ENCODE measurements around the gene RALGPS1. TPM values are rescaled to one million over a fixed set of nuclear protein-coding genes. Genes with fewer than 3 reads are reported as not detected.
A peak's percentile ranks its signal among the peaks of the same experiment; 100 is the strongest.

RALGPS1 gene
- total RNA-seq, 1 experiment from 2014 or later, result 18.6 TPM

GRCh38 chr9:127154390-127155191, 240.0 kb downstream of the RALGPS1 start:
- Histone ChIP-seq H3K23me2 (ENCODE audit: insufficient read length, low read depth, low read length, poor library complexity, severe bottlenecking) (no peaks in the 10 kb centered on the region), H2AFZ (ENCODE audit: low read length) (no peak overlapping the region), H4K8ac (replicated peaks; ENCODE audit: insufficient read length, low read depth, low read length) (no peak overlapping the region), H2BK12ac (ENCODE audit: insufficient read length, low read depth, low read length) (no peak overlapping the region), H2AK5ac (ENCODE audit: insufficient read length, low read length) (no peak overlapping the region), H2BK20ac (ENCODE audit: low read depth, low read length, poor library complexity, severe bottlenecking) (no peak overlapping the region), H2BK15ac (ENCODE audit: low read depth, low read length) (no peak overlapping the region), H2BK120ac (ENCODE audit: low read depth, low read length, poor library complexity, severe bottlenecking) (no peak overlapping the region), H4K91ac (ENCODE audit: insufficient read length, low read depth, low read length) (no peak overlapping the region), H3K18ac (ENCODE audit: insufficient read length, low read depth, low read length) (no peak overlapping the region), H3K9me3 (ENCODE audit: control insufficient read depth, low read depth, low read length) (no peaks in the 10 kb centered on the region), H3K9ac (ENCODE audit: extremely low read depth, insufficient read length, low read length) (no peak overlapping the region), H2BK5ac (ENCODE audit: insufficient read length, low read length) (no peak overlapping the region), H3K79me2 (ENCODE audit: insufficient read depth, low read length) (no peaks in the 10 kb centered on the region), H3T11ph (ENCODE audit: low read length) (no peak overlapping the region), H3K4ac (ENCODE audit: low read depth, low read length) (no peak overlapping the region), H3K27me3 (ENCODE audit: insufficient read depth, low read length) (no peaks in the 10 kb centered on the region), H3K27ac (ENCODE audit: insufficient read length, low read depth, low read length) (no peak overlapping the region), H4K20me1 (ENCODE audit: control insufficient read depth, insufficient read depth, insufficient read length) (no peaks in the 10 kb centered on the region), H3K79me1 (ENCODE audit: insufficient read depth, low read depth, low read length, poor library complexity, severe bottlenecking) (no peaks in the 10 kb centered on the region), H3K4me1 (ENCODE audit: insufficient read depth, low read length) (peaks cover 6% of the 10 kb centered on the region; the same call in 1 of the 2 replicates), H3K14ac (ENCODE audit: insufficient read depth, low read length) (no peak overlapping the region), H4K5ac (ENCODE audit: insufficient read length, low read depth, low read length) (no peak overlapping the region), H3K4me2 (ENCODE audit: insufficient read depth, insufficient read length, low read length) (no peak overlapping the region), H3K23ac (ENCODE audit: insufficient read length, low read depth, low read length) (no peak overlapping the region), H3K56ac (ENCODE audit: insufficient read length, low read depth, low read length) (no peak overlapping the region)
- no CpG with 5 or more reads among the region's 13 CpGs for WGBS (ENCODE audit: extremely low coverage, insufficient read length, low lambda C conversion rate)
- DNase-seq, result peak; percentile 14
- no peaks in the 10 kb centered on the region for H3K9me3 Mint-ChIP-seq
- no peaks in the 10 kb centered on the region for H3K27me3 Mint-ChIP-seq (ENCODE audit: low read depth)
- no peaks in the 10 kb centered on the region for H3K36me3 Mint-ChIP-seq (ENCODE audit: insufficient read depth in 1 of 3, low read depth in 3 of 3)
- H3K4me1 Mint-ChIP-seq, result peaks cover 17 to 18% of the 10 kb centered on the region in 2 experiments
- no peak for TF ChIP-seq CTCF (conservative IDR thresholded peaks at IDR 0.05)
- H3K27ac Mint-ChIP-seq, result no peak overlapping the region; a peak in 1 of 7 replicates
- H3K4me3 Mint-ChIP-seq, result no peak overlapping the region

All from H9 (cell line).